OCI-LY7 (cell line): ENCODE results near the gene CDNF.

Experiments used
- EZH2phosphoT487 ChIP-seq: fragments of 200-600 bp; sonication (generic); IDR thresholded peaks from 2 replicates; pipeline ENCODE4 v1.6.1; 2018; ENCODE audit warnings: low read depth, borderline replicate concordance, mild to moderate bottlenecking, mixed run types, antibody characterized with exemption, low read length, moderate library complexity, mixed read lengths
- TF ChIP-seq, protein P1 (sequence below): fragments of 200-600 bp; sonication (generic); conservative IDR thresholded peaks from 2 replicates; pipeline ENCODE4 v1.5.1; 2014; ENCODE audit warnings: mild to moderate bottlenecking, antibody characterized with exemption, low read length, moderate library complexity, mixed read lengths

DNA sequence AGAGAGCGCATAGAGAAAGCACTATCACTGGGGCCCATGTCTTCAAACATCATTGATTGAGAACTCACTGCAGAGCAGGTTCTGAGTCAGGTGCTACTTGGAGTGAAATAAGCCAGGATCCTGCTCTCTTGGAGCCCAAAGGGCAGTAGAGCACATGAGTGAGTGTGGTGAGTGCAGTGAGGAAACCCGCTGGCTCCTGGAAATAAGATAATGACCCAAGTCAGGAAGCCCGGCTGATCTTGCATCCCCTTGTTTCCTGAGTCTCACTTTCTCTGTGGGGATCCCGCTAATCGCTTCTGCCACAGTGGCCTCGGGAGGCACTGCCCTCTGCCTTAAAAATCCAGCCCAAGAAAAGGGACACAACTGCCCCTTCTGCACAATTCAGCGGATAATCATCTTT, 56.1 kb downstream of the CDNF start:
- TF ChIP-seq, protein P1, sequence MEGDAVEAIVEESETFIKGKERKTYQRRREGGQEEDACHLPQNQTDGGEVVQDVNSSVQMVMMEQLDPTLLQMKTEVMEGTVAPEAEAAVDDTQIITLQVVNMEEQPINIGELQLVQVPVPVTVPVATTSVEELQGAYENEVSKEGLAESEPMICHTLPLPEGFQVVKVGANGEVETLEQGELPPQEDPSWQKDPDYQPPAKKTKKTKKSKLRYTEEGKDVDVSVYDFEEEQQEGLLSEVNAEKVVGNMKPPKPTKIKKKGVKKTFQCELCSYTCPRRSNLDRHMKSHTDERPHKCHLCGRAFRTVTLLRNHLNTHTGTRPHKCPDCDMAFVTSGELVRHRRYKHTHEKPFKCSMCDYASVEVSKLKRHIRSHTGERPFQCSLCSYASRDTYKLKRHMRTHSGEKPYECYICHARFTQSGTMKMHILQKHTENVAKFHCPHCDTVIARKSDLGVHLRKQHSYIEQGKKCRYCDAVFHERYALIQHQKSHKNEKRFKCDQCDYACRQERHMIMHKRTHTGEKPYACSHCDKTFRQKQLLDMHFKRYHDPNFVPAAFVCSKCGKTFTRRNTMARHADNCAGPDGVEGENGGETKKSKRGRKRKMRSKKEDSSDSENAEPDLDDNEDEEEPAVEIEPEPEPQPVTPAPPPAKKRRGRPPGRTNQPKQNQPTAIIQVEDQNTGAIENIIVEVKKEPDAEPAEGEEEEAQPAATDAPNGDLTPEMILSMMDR, result no peak
- TF ChIP-seq EZH2phosphoT487, result no peak
